PC-9 (cell line): ENCODE results near the gene SH3BP4.
"Not testable (repeated sequence)": the region's sequence is repeated elsewhere in the genome, so short reads cannot be mapped to it uniquely, and the experiment has no call there.

Experiments used
- EZH2 ChIP-seq: fragments of 200-600 bp; sonication (generic); IDR thresholded peaks from 2 replicates; pipeline ENCODE4 v1.8.0; 2017; ENCODE audit warnings: antibody characterized with exemption, low read depth
- TF ChIP-seq, protein P1 (sequence below): fragments of 200-600 bp; sonication (generic); conservative IDR thresholded peaks from 2 replicates; pipeline ENCODE4 v1.6.1; 2017; ENCODE audit warnings: mixed run types, antibody characterized with exemption, mild to moderate bottlenecking, moderate library complexity

DNA sequence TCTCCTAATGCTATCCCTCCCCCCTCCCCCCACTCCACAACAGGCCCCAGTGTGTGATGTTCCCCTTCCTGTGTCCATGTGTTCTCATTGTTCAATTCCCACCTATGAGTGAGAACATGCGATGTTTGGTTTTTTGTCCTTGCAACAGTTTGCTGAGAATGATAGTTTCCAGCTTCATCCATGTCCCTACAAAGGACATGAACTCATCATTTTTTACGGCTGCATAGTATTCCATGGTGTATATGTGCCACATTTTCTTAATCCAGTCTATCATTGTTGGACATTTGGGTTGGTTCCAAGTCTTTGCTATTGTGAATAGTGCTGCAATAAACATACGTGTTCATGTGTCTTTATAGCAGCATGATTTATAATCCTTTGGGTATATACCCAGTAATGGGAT is 105.8 kb downstream of the SH3BP4 start:
- TF ChIP-seq, protein P1, sequence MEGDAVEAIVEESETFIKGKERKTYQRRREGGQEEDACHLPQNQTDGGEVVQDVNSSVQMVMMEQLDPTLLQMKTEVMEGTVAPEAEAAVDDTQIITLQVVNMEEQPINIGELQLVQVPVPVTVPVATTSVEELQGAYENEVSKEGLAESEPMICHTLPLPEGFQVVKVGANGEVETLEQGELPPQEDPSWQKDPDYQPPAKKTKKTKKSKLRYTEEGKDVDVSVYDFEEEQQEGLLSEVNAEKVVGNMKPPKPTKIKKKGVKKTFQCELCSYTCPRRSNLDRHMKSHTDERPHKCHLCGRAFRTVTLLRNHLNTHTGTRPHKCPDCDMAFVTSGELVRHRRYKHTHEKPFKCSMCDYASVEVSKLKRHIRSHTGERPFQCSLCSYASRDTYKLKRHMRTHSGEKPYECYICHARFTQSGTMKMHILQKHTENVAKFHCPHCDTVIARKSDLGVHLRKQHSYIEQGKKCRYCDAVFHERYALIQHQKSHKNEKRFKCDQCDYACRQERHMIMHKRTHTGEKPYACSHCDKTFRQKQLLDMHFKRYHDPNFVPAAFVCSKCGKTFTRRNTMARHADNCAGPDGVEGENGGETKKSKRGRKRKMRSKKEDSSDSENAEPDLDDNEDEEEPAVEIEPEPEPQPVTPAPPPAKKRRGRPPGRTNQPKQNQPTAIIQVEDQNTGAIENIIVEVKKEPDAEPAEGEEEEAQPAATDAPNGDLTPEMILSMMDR = not testable (repeated sequence)
- not testable (repeated sequence) for TF ChIP-seq EZH2
